ENCODE data around the gene DNAAF3. TPM values are rescaled to one million over a fixed set of nuclear protein-coding genes. Genes with fewer than 3 reads are reported as not detected.
A peak's percentile ranks its signal among the peaks of the same experiment; 100 is the strongest.
"Not testable (repeated sequence)": the region's sequence is repeated elsewhere in the genome, so short reads cannot be mapped to it uniquely, and the experiment has no call there.

The DNAAF3 gene
- total RNA-seq, 1 experiment from 2014 or later: 52.8 TPM

GRCh38 chr19:55156202-55157063, 10.0 kb downstream of the DNAAF3 start:
- TF ChIP-seq, protein P1, sequence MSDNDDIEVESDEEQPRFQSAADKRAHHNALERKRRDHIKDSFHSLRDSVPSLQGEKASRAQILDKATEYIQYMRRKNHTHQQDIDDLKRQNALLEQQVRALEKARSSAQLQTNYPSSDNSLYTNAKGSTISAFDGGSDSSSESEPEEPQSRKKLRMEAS (IDR thresholded peaks at IDR 0.05): peak; percentile 71; the same call in 1 of the 2 replicates
- TF ChIP-seq CBX3 (IDR thresholded peaks at IDR 0.05; ENCODE audit: low read depth) (no peak), POLR2AphosphoS5 (IDR thresholded peaks at IDR 0.05; ENCODE audit: low read depth, low read length) (peak; percentile 57), ELF1 (IDR thresholded peaks at IDR 0.05; ENCODE audit: borderline replicate concordance, low read depth) (no peak; the same call in 1 of the 2 replicates), SRF (IDR thresholded peaks at IDR 0.05; ENCODE audit: low read depth) (no peak), EZH2phosphoT487 (IDR thresholded peaks at IDR 0.05; ENCODE audit: borderline replicate concordance) (no peak)
- TF ChIP-seq, protein P2, sequence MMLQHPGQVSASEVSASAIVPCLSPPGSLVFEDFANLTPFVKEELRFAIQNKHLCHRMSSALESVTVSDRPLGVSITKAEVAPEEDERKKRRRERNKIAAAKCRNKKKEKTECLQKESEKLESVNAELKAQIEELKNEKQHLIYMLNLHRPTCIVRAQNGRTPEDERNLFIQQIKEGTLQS (IDR thresholded peaks at IDR 0.05): no peak
- Histone ChIP-seq H3K27ac (ENCODE audit: low read depth, low read length) (peak overlapping the region; percentile 67), H3K36me3 (ENCODE audit: control insufficient read depth in 1 of 2, insufficient read depth in 2 of 2, low read length in 2 of 2) (peaks cover 0 to 2% of the 10 kb centered on the region in 2 experiments; a peak in 1 of 4 replicates), H3K9me3 (ENCODE audit: control insufficient read depth in 1 of 2, insufficient read depth in 1 of 2, low read depth in 1 of 2, low read length in 2 of 2) (no peaks in the 10 kb centered on the region), H3K9ac (ENCODE audit: low read length) (peak overlapping the region; percentile 67), H3K27me3 (ENCODE audit: insufficient read depth, low read length) (no peaks in the 10 kb centered on the region), H3K4me3 (replicated peaks in 1 of 2; ENCODE audit: low read depth in 1 of 2, low read length in 2 of 2) (peak overlapping the region; percentile 61 to 66), H4K20me1 (ENCODE audit: insufficient read depth) (no peaks in the 10 kb centered on the region), H3K4me1 (ENCODE audit: control insufficient read depth in 1 of 2, insufficient read depth in 2 of 2, low read length in 2 of 2) (peaks cover 20 to 61% of the 10 kb centered on the region in 2 experiments), H3K9me2 (ENCODE audit: insufficient read depth) (no peaks in the 10 kb centered on the region), H3K4me2 (ENCODE audit: low read length) (peak overlapping the region; percentile 79), H3K79me2 (ENCODE audit: insufficient read depth, low read length) (peaks cover 12% of the 10 kb centered on the region), H2AFZ (ENCODE audit: low read depth, low read length, poor library complexity, severe bottlenecking) (no peak overlapping the region)
- no TSS peak for BruUV-seq (replicated peaks)
- DNase-seq (ENCODE audit: low read depth, low spot score) (peak; percentile 89), ATAC-seq (peak; percentile 71)
- ChIA-PET POLR2A (interaction anchor here (0.6 to 1.3 kb wide), 3 partner anchors 9 to 103 kb away, joined by 3 to 13 read pairs (median 5); partner anchors contain the start of gene DNAAF3), CTCF (interaction anchor here (1.0 to 2.6 kb wide), 3 partner anchors 10 to 15 kb away, joined by 9 to 10 read pairs (median 9); partner anchors contain the start of gene DNAAF3), RAD21 (ENCODE audit: low non-redundant PET in 1 of 2, low total read pairs in 2 of 2, uncharacterized antibody in 2 of 2, unreplicated experiment in 2 of 2) (interaction anchor here (0.6 to 0.8 kb wide), 3 partner anchors 9 to 53 kb away, joined by 3 to 7 read pairs (median 4); partner anchors contain the start of gene PTPRH (in 1 of the 2))
- intact Hi-C loops (cut with micrococcal nuclease): loop anchor here (5.0 kb wide), 1 partner anchor 74 kb away; no protein-coding TSS in a partner anchor

- intact Hi-C loops (cut with micrococcal nuclease): loop anchor here (5.0 kb wide), 1 partner anchor 73 kb away; no protein-coding TSS in a partner anchor
- not testable (repeated sequence) for H3K9me2 ChIP-seq (ENCODE audit: insufficient read depth)
Measured at GRCh38 chr19:55155784-55156183, 10.6 kb downstream of the DNAAF3 start.

More at GRCh38 chr19:55155784-55156183, 10.6 kb downstream of the DNAAF3 start:
- not testable (repeated sequence) for BruUV-seq (replicated peaks); H3K36me3 ChIP-seq (ENCODE audit: control insufficient read depth in 1 of 2, insufficient read depth in 2 of 2, low read length in 2 of 2); H2AFZ ChIP-seq (ENCODE audit: low read depth, low read length, poor library complexity, severe bottlenecking); ATAC-seq; H4K20me1 ChIP-seq (ENCODE audit: insufficient read depth); H3K9me3 ChIP-seq (ENCODE audit: control insufficient read depth in 1 of 2, insufficient read depth in 1 of 2, low read depth in 1 of 2, low read length in 2 of 2); DNase-seq (ENCODE audit: low read depth, low spot score); H3K27me3 ChIP-seq (ENCODE audit: insufficient read depth, low read length)
- peak overlapping the region; percentile 79 for H3K4me2 ChIP-seq (ENCODE audit: low read length)
- ChIA-PET POLR2A (interaction anchor here (0.9 to 1.3 kb wide), 2 partner anchors 8 to 10 kb away, joined by 5 to 13 read pairs; partner anchors contain the start of gene DNAAF3), CTCF (interaction anchor here (1.0 to 2.6 kb wide), 3 partner anchors 10 to 14 kb away, joined by 9 to 10 read pairs (median 9); partner anchors contain the start of gene DNAAF3), RAD21 (ENCODE audit: low non-redundant PET in 1 of 2, low total read pairs in 2 of 2, uncharacterized antibody in 2 of 2, unreplicated experiment in 2 of 2) (interaction anchor here in 1 of 2 experiments (0.8 kb wide), 1 partner anchor 9 kb away, joined by 3 read pairs; no protein-coding TSS in a partner anchor)
- peaks cover 18 to 58% of the 10 kb centered on the region in 2 experiments for H3K4me1 ChIP-seq (ENCODE audit: control insufficient read depth in 1 of 2, insufficient read depth in 2 of 2, low read length in 2 of 2)
- H3K27ac ChIP-seq (ENCODE audit: low read depth, low read length): peak overlapping the region; percentile 67
- peak overlapping the region; percentile 67 for H3K9ac ChIP-seq (ENCODE audit: low read length)
- H3K79me2 ChIP-seq (ENCODE audit: insufficient read depth, low read length): peaks cover 12% of the 10 kb centered on the region
- peak overlapping the region; percentile 61 to 66 for H3K4me3 ChIP-seq (replicated peaks in 1 of 2; ENCODE audit: low read depth in 1 of 2, low read length in 2 of 2)

All from HCT116 (cell line).